GM12872 (cell line): ENCODE data around the gene NPB.

Experiments used
- CTCF ChIP-seq: IDR thresholded peaks from 3 replicates; pipeline ENCODE4 v1.5.1; 2011; ENCODE audit warnings: low read depth, mild to moderate bottlenecking, low read length, moderate library complexity; ENCODE audit not compliant: insufficient read depth

Gene NPB

GRCh38 chr17:81907219-81908145, 5.4 kb downstream of the NPB start:
- TF ChIP-seq CTCF, result 0 out of 3 replicates have a peak, but pooled peaks have one; percentile 19

- no peak for TF ChIP-seq CTCF
These were observed 6.8 kb downstream of the NPB start for GRCh38 chr17:81908793-81909192.

GRCh38 chr17:81909231-81909630, 7.2 kb downstream of the NPB start:
- TF ChIP-seq CTCF, result no peak

GRCh38 chr17:81909966-81910839, 8.2 kb downstream of the NPB start:
- TF ChIP-seq CTCF, result no peak

- TF ChIP-seq CTCF, result no peak
These were observed 8.8 kb downstream of the NPB start for GRCh38 chr17:81910840-81911276.

- no peak for TF ChIP-seq CTCF
These were observed 9.4 kb downstream of the NPB start, which contains the start of gene PCYT2 for GRCh38 chr17:81911277-81911961. Gene PCYT2 (minus strand): TSS chr17:81911399. CDS start chr17:81911355, 44 bp downstream.

GRCh38 chr17:81911969-81912368, 9.9 kb downstream of the NPB start:
- TF ChIP-seq CTCF, result no peak
